Neural cell (in vitro differentiated cells): Measurements from ENCODE around the gene CPS1. TPM values are rescaled to one million over a fixed set of nuclear protein-coding genes. Genes with fewer than 3 reads are reported as not detected.

Experiments used
- H2AFZ ChIP-seq: fragments of 200-600, 300-800 bp; sonication (generic), shearing (Covaris generic); 2 replicates; pipeline ENCODE4 v1.6.0; 2014; ENCODE audit warnings: low read depth, mild to moderate bottlenecking, antibody characterized with exemption, low read length, moderate library complexity
- H3F3A ChIP-seq: fragments of 200-600 bp; shearing (Covaris generic); 2 replicates; pipeline ENCODE4 v1.6.1; 2016; ENCODE audit warnings: mild to moderate bottlenecking, moderate library complexity, mixed read lengths, antibody characterized with exemption, low read length; ENCODE audit not compliant: insufficient read depth, poor library complexity, severe bottlenecking
- H3K27ac ChIP-seq: fragments of 200-600, 300-800 bp; sonication (generic), shearing (Covaris generic); 2 replicates; pipeline ENCODE4 v1.5.1; 2014; ENCODE audit warnings: mild to moderate bottlenecking, low read length, moderate library complexity
- H3K27me3 ChIP-seq: fragments of 300-800, 200-600 bp; sonication (generic), shearing (Covaris generic); 2 replicates; pipeline ENCODE4 v1.6.0; 2014; ENCODE audit warnings: mild to moderate bottlenecking, low read depth, low read length, moderate library complexity; ENCODE audit not compliant: insufficient read depth
- H3K36me3 ChIP-seq: fragments of 300-800, 200-600 bp; sonication (generic), shearing (Covaris generic); 2 replicates; pipeline ENCODE4 v1.5.1; 2014; ENCODE audit warnings: mild to moderate bottlenecking, antibody characterized with exemption, low read length, moderate library complexity; ENCODE audit not compliant: insufficient read depth
- H3K4me2 ChIP-seq: fragments of 300-800, 200-600 bp; sonication (generic), shearing (Covaris generic); 2 replicates; pipeline ENCODE4 v1.6.0; 2014; ENCODE audit warnings: mild to moderate bottlenecking, low read length
- H3K4me3 ChIP-seq: fragments of 300-800, 200-600 bp; sonication (generic), shearing (Covaris generic); 2 replicates; pipeline ENCODE4 v1.5.1; 2014; ENCODE audit warnings: mild to moderate bottlenecking, low read length, moderate library complexity
- H3K79me2 ChIP-seq: fragments of 200-600 bp; shearing (Covaris generic); replicated peaks from 2 replicates; pipeline ENCODE4 v1.6.0; 2014; ENCODE audit warnings: mild to moderate bottlenecking, low read length, moderate library complexity; ENCODE audit not compliant: insufficient read depth
- H3K9ac ChIP-seq: fragments of 300-800, 200-600 bp; sonication (generic), shearing (Covaris generic); 2 replicates; pipeline ENCODE4 v1.6.1; 2016; ENCODE audit warnings: mild to moderate bottlenecking, low read length, mixed read lengths
- H3K9me2 ChIP-seq: fragments of 200-600 bp; shearing (Covaris generic); 2 replicates; pipeline ENCODE4 v1.6.1; 2016; ENCODE audit warnings: mild to moderate bottlenecking, low read length, mixed read lengths; ENCODE audit not compliant: insufficient read depth
- H3K9me3 ChIP-seq: fragments of 200-600, 300-800 bp; sonication (generic), shearing (Covaris generic); 2 replicates; pipeline ENCODE4 v1.6.1; 2016; ENCODE audit warnings: mild to moderate bottlenecking, mixed run types, low read length, moderate library complexity, mixed read lengths
- H4K20me1 ChIP-seq: fragments of 200-600 bp; shearing (Covaris generic); 2 replicates; pipeline ENCODE4 v1.6.1; 2016; ENCODE audit warnings: mild to moderate bottlenecking, mixed run types; ENCODE audit not compliant: insufficient read depth
- CTCF ChIP-seq: fragments of 450-650 bp; IDR thresholded peaks from 2 replicates; pipeline ENCODE4 v1.5.1; 2014; ENCODE audit warnings: antibody characterized with exemption, mild to moderate bottlenecking, moderate library complexity; ENCODE audit not compliant: poor library complexity, severe bottlenecking
- EP300 ChIP-seq: fragments of 450-650 bp; conservative IDR thresholded peaks from 2 replicates; pipeline ENCODE4 v1.6.1; 2014; ENCODE audit warnings: antibody characterized with exemption, mild to moderate bottlenecking, moderate library complexity; ENCODE audit not compliant: poor library complexity, severe bottlenecking
- EZH2 ChIP-seq: fragments of 200-600, 300-800 bp; shearing (Covaris generic), sonication (generic); IDR thresholded peaks from 2 replicates; pipeline ENCODE4 v1.6.1; 2014; ENCODE audit warnings: antibody characterized with exemption, low read length, borderline replicate concordance, mild to moderate bottlenecking; ENCODE audit not compliant: insufficient read depth, poor library complexity, severe bottlenecking
- MXI1 ChIP-seq: fragments of 450-650 bp; conservative IDR thresholded peaks from 2 replicates; pipeline ENCODE4 v1.6.1; 2014; ENCODE audit warnings: antibody characterized with exemption, mild to moderate bottlenecking; ENCODE audit not compliant: poor library complexity, severe bottlenecking
- POLR2AphosphoS5 ChIP-seq: IDR thresholded peaks from 2 replicates; pipeline ENCODE4 v1.6.1; 2012
- RAD21 ChIP-seq: fragments of 450-650 bp; conservative IDR thresholded peaks from 2 replicates; pipeline ENCODE4 v1.6.1; 2014; ENCODE audit warnings: antibody characterized with exemption, mild to moderate bottlenecking, moderate library complexity
- SMC3 ChIP-seq: fragments of 450-650 bp; conservative IDR thresholded peaks from 2 replicates; pipeline ENCODE4 v1.6.1; 2014; ENCODE audit warnings: antibody characterized with exemption, mild to moderate bottlenecking, moderate library complexity; ENCODE audit not compliant: poor library complexity
- TAF1 ChIP-seq: IDR thresholded peaks from 2 replicates; pipeline ENCODE4 v1.6.1; 2012; ENCODE audit warnings: low read depth
- polyA plus RNA-seq: library from polyadenylated mRNA; depleted of rRNA; stranded (reverse); fragments of >200 nt; gene quantifications from 2 replicates; pipeline ENCODE4 v1.2.3, GENCODE V29; 2014
- TF ChIP-seq, protein P1 (sequence below): IDR thresholded peaks from 2 replicates; pipeline ENCODE4 v1.6.1; 2012; ENCODE audit warnings: borderline replicate concordance

CPS1 gene
- polyA plus RNA-seq, 1 donor from 2014 or later: 0.25 TPM

- TF ChIP-seq EZH2 (no peak), RAD21 (no peak), MXI1 (no peak), SMC3 (no peak), CTCF (no peak), POLR2AphosphoS5 (no peak), TAF1 (no peak), EP300 (no peak)
- TF ChIP-seq, protein P1, sequence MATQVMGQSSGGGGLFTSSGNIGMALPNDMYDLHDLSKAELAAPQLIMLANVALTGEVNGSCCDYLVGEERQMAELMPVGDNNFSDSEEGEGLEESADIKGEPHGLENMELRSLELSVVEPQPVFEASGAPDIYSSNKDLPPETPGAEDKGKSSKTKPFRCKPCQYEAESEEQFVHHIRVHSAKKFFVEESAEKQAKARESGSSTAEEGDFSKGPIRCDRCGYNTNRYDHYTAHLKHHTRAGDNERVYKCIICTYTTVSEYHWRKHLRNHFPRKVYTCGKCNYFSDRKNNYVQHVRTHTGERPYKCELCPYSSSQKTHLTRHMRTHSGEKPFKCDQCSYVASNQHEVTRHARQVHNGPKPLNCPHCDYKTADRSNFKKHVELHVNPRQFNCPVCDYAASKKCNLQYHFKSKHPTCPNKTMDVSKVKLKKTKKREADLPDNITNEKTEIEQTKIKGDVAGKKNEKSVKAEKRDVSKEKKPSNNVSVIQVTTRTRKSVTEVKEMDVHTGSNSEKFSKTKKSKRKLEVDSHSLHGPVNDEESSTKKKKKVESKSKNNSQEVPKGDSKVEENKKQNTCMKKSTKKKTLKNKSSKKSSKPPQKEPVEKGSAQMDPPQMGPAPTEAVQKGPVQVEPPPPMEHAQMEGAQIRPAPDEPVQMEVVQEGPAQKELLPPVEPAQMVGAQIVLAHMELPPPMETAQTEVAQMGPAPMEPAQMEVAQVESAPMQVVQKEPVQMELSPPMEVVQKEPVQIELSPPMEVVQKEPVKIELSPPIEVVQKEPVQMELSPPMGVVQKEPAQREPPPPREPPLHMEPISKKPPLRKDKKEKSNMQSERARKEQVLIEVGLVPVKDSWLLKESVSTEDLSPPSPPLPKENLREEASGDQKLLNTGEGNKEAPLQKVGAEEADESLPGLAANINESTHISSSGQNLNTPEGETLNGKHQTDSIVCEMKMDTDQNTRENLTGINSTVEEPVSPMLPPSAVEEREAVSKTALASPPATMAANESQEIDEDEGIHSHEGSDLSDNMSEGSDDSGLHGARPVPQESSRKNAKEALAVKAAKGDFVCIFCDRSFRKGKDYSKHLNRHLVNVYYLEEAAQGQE: no peak
- H4K20me1 ChIP-seq: no peaks in the 10 kb centered on the region
- H3K27me3 ChIP-seq: no peaks in the 10 kb centered on the region
- no peaks in the 10 kb centered on the region for H3K79me2 ChIP-seq
- H3K4me3 ChIP-seq: no peak overlapping the region
- H2AFZ ChIP-seq: no peak overlapping the region
- H3K4me2 ChIP-seq: no peak overlapping the region
- no peaks in the 10 kb centered on the region for H3K9me2 ChIP-seq
- H3K36me3 ChIP-seq: no peaks in the 10 kb centered on the region
- H3F3A ChIP-seq: no peaks in the 10 kb centered on the region
- no peaks in the 10 kb centered on the region for H3K9me3 ChIP-seq
- H3K9ac ChIP-seq: no peak overlapping the region
- no peak overlapping the region for H3K27ac ChIP-seq
Observed at GRCh38 chr2:210544831-210545230, 11.6 kb upstream of the CPS1 start.

DNA sequence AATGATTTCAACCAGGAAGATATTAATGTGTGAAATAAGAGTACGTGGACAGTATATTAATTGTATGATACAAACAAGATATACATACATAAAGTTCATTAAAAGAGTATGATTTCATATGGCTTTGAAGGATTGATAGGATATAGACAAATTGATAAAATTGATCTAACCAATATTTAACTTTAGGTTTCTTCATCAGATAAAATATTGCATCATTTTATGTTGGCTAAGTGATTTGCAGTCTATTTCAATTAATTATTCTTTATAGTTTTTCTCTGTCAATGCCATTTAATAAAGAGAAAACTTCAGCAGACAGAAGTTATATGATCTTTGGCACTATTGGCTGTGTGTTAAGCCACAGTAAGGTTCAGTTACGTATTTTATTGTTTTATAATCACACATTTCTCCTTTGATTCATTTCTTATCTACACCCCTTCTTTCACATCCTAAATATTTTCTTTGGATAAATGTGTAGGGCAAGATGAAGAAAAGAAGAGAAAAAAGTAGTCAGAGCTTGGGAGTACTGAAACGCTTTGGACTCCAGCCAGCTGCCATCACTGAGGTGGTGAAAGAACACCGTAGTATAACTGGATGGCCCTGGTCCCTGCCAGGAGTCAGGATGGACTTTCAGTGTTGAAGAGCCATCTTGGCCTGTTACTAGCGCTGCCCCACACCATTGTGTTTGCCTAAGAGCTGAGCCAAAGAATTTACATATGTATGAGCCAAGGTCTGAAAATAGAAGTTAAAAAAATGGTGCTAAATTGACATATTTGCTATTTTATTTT is 9.8 kb upstream of the CPS1 start:
- Histone ChIP-seq H3K9me3 (no peaks in the 10 kb centered on the region), H3K4me3 (no peak overlapping the region), H3K27me3 (no peaks in the 10 kb centered on the region), H3F3A (no peaks in the 10 kb centered on the region), H4K20me1 (no peaks in the 10 kb centered on the region), H3K79me2 (no peaks in the 10 kb centered on the region), H2AFZ (no peak overlapping the region), H3K9me2 (no peaks in the 10 kb centered on the region), H3K9ac (no peak overlapping the region), H3K36me3 (no peaks in the 10 kb centered on the region), H3K27ac (no peak overlapping the region), H3K4me2 (no peak overlapping the region)
- TF ChIP-seq EP300: no peak
- TF ChIP-seq, protein P1: no peak
- no peak for TF ChIP-seq MXI1
- no peak for TF ChIP-seq TAF1
- TF ChIP-seq SMC3: no peak
- TF ChIP-seq CTCF: no peak
- no peak for TF ChIP-seq EZH2
- TF ChIP-seq POLR2AphosphoS5: no peak
- no peak for TF ChIP-seq RAD21
